ENCODE data around the gene KANSL1L.

DNA sequence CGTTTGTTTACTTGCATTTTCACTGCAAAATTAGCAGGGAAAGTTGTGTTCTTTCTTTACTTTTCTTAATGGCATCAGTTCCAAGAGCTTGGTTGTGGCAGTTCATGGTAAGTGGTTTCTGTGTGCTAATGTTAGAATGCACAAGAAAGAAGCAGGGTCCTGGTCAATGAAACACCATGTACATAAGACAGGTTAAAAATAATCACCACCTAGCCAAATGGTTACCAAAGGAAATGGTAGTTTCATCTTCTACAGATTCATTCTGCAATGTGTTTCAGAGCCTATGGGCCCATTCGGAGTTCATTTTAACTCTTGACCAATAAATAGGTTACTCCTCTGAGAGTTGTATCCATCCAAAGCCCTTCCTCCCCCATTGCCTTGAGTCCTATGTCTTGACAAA lies 186.9 kb downstream of the KANSL1L start:
- TF ChIP-seq, protein P1, sequence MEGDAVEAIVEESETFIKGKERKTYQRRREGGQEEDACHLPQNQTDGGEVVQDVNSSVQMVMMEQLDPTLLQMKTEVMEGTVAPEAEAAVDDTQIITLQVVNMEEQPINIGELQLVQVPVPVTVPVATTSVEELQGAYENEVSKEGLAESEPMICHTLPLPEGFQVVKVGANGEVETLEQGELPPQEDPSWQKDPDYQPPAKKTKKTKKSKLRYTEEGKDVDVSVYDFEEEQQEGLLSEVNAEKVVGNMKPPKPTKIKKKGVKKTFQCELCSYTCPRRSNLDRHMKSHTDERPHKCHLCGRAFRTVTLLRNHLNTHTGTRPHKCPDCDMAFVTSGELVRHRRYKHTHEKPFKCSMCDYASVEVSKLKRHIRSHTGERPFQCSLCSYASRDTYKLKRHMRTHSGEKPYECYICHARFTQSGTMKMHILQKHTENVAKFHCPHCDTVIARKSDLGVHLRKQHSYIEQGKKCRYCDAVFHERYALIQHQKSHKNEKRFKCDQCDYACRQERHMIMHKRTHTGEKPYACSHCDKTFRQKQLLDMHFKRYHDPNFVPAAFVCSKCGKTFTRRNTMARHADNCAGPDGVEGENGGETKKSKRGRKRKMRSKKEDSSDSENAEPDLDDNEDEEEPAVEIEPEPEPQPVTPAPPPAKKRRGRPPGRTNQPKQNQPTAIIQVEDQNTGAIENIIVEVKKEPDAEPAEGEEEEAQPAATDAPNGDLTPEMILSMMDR (IDR thresholded peaks at IDR 0.05), result no peak
- no peak for TF ChIP-seq EP300 (IDR thresholded peaks at IDR 0.05)
- no peak for TF ChIP-seq POLR2AphosphoS5 (IDR thresholded peaks at IDR 0.05)
- no peak for TF ChIP-seq POLR2A (IDR thresholded peaks at IDR 0.05)

Data from sigmoid colon (tissue), 4 donors.